GM21723 (cell line): ENCODE results near the gene CLCA2.

Experiments
- ATAC-seq: cut with Tn5 transposase; IDR thresholded peaks from one replicate; pipeline ENCODE4 v1.9.1; 2021; ENCODE audit warnings: mild to moderate bottlenecking, moderate library complexity; ENCODE audit not compliant: unreplicated experiment

Gene CLCA2

GRCh38 chr1:86471291-86471690, 47.3 kb downstream of the CLCA2 start:
- no peak for ATAC-seq

DNA sequence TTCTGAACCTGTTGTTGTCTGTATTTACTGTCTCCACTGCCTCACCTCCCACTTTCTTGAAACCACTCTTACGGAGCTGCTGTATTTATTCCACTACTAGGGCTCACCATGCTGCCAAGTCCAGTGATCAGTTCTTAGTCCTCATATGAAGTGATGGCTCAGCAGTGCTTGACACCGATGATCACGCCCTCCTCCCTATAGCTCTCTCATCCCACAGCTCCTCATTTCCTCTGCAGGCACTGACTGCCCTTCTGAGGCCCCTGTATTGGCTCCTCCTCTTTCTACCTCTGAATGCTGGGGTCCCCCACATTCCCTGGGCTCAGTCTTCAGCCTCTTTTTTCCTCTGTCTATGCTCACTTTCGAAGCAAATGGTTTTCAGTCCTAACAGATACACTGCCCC, 48.2 kb downstream of the CLCA2 start:
- no peak for ATAC-seq

- ATAC-seq = peak; percentile 67
These were observed 48.8 kb downstream of the CLCA2 start for GRCh38 chr1:86472767-86473166.

DNA sequence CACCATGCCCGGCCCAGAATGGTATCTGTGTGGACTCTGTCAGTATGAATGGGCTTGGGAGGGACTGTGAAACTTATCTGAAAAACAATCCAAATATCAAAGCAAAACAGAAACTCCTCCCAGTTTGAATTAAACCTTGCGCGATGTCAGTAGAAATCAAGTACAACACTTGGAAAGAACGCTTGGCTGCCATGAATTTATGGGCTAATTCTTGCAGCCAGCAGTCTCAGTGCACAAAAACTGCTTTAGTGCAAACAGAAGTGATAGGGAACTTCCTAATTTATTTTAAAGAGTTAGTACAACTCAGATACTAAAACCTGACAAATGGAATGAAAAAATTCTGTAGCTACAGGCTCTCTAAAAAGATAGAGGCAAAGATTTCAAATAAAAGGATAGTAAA, 53.3 kb downstream of the CLCA2 start:
- no peak for ATAC-seq

GRCh38 chr1:86477682-86478081, 53.7 kb downstream of the CLCA2 start:
- ATAC-seq = no peak

DNA sequence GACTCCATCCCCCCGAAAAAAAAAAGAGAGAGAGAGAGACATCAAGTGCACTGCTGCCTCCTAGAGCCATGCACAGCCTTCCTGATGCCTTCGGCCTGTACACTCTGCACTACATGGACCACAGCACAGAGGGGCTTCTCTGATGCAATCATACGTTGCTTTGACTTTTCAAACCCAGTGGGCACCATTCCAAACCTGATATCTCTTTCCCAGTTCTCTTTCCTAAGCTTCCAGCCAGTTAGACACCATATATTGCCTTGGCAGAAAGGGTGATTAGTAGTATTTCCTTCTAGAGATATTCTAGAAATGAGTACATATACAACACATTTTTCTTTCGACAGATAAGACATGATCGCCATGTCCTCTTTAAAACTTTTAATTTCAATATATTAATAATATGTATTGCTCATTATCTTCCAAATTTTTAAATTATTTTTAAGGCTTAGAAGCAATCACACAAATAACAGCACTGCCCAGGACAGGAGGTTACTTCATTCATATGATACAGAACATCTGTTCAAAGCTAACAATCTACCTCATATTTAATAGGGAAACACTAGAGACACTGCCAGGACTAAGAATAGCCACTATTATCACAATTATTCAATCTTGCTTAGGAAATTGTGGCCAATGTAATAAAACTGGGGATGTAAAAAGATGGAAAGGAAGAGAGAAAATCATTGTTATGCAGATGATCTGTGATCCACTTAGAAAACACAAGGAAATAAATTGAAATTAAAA, 54.6 kb downstream of the CLCA2 start:
- no peak for ATAC-seq

GRCh38 chr1:86481966-86482365, 58.0 kb downstream of the CLCA2 start:
- ATAC-seq = no peak

DNA sequence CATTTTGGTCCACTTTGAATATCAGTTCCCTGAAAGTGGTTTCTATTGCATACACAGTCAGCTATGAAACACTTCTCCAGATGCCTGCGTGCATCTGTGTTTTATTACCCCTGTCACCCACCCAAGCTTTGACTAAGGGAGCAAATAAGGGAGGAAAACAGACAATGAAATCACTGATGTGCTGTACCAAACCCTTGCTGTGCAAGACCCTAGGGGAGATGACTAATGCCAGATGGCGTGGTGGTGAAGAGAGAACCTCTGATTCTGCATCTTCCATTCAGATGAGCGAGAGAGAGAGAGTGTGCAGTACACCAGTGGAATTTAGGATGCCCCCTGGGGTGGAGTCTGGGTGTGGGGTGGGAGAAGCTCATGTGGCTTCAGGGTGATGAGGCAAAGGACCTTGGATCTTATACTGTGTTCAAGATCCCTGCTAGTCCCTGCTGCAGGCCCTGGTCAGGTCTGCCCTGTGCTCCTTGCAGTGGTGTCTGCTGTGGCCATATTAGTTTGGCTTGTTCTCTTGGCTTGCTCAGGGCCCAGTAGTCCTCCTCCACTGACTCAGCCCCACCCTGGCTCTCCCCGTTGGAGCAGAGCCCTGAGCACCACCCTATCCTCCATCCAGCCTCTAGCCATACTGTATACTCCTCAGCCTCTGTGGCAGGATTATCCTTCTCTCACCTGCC, 63.3 kb downstream of the CLCA2 start:
- ATAC-seq = no peak

- ATAC-seq = no peak
These were observed 63.8 kb downstream of the CLCA2 start for GRCh38 chr1:86487811-86488141.

GRCh38 chr1:86489242-86489878, 65.4 kb downstream of the CLCA2 start:
- no peak for ATAC-seq

- ATAC-seq = no peak
These were observed 67.4 kb downstream of the CLCA2 start for GRCh38 chr1:86491171-86491950.

GRCh38 chr1:86498281-86498680, 74.3 kb downstream of the CLCA2 start:
- no peak for ATAC-seq

DNA sequence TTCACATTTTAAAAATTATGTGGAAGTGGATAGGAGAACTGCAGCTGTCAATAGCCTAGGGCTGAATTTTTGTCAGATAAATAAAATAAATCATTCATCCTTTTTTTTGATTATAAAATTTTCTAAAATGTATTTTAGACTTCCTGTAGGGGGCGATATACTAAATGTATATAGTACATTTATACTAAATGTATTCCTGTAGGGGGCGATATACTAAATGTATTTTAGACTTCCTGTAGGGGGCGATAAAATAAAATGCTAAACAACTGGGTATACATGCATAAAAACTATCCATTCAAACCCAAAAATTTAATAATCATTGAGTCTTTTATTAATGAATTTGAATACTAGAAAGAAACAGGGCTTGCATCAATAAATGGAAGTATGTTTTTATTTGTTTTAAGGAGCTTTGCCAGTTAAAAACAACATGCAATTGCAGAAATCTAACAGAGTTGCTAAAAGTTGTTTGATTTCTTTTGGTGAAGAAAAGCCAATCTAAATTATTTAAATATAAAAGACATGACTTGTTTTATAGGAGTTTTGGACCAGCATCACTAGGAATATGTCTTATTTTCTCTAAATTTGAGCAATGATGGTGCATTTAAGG, 76.1 kb downstream of the CLCA2 start:
- peak; percentile 42 for ATAC-seq

DNA sequence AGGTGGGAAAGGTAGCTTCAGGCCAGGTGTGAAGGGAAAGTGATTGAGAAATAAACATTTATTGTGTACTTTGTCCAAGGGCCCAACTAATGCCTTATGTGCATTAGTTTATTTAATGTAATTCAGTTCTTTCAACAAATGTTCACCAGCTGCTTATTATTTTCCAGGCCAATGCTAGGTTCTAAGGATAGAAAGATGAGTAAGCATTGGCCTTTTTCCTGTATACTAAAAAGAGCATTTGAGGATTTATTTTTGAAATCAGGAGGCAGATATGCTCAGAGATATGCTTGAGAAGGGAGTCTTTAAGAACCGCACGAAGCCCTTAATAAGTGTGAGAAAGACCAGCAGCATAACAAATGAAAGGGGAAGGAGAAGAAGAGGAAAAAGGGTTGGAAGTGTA, 76.7 kb downstream of the CLCA2 start:
- ATAC-seq = no peak

GRCh38 chr1:86502125-86502646, 78.2 kb downstream of the CLCA2 start:
- peak; percentile 75 for ATAC-seq

DNA sequence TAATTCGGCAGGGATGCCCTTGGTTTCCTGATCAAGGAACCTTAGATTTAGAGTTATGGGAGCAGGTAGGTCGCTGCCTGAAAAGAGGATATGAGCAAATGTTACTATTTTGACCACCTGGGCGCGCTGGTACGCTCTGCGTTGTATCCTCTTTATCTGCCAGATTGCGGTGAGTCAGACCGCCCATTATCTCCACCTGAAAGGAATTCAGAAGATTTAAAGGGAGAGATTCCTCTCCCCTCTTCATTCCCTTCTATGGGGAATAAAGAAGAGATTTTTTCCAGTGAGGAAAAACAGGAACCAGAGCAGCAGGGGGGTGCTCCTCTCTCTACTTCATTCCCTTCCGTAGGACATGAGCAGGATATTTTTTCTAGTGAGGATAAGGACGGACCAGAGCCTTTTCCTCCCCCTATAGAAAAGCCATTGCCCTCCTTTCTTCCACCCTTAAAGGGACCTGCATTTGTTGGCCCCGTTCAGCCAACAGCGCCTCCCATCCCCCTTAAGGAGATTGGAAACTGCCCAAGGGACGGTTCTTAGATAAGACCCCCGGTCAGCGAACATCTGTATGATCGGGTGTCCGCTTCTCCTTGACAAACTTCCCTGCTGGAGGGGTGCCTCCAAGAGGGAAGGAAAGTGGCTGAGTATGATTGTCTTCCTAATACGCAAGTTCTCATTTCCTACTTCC, 78.9 kb downstream of the CLCA2 start:
- ATAC-seq = peak; percentile 30

GRCh38 chr1:86503406-86504136, 79.6 kb downstream of the CLCA2 start:
- no peak for ATAC-seq

DNA sequence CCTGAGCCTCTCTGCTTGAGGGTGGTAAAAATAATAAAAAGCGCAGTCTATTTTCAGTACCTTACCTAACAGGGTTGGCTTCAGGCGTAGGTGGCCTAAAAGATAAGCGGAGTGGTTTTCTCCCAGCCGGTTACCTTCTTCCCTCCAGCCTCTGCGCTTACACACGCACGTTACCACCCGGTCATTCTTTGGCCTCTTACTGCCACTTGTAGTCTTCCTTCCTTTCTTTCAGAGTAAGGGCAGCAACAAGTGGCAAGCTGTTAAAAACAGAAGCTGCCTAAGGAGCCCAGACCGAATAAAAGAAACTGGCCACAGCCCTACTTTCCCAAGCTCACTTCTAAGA, 80.1 kb downstream of the CLCA2 start:
- no peak for ATAC-seq

GRCh38 chr1:86504895-86505563, 81.1 kb downstream of the CLCA2 start:
- ATAC-seq = no peak
